HG03521 (cell line): ENCODE measurements around the gene KDM2A.
"Not testable (repeated sequence)": the region's sequence is repeated elsewhere in the genome, so short reads cannot be mapped to it uniquely, and the experiment has no call there.

Experiments used
- ATAC-seq: cut with Tn5 transposase; IDR thresholded peaks from one replicate; pipeline ENCODE4 v1.9.1; 2021; ENCODE audit warnings: mild to moderate bottlenecking, moderate library complexity; ENCODE audit not compliant: unreplicated experiment

KDM2A gene

DNA sequence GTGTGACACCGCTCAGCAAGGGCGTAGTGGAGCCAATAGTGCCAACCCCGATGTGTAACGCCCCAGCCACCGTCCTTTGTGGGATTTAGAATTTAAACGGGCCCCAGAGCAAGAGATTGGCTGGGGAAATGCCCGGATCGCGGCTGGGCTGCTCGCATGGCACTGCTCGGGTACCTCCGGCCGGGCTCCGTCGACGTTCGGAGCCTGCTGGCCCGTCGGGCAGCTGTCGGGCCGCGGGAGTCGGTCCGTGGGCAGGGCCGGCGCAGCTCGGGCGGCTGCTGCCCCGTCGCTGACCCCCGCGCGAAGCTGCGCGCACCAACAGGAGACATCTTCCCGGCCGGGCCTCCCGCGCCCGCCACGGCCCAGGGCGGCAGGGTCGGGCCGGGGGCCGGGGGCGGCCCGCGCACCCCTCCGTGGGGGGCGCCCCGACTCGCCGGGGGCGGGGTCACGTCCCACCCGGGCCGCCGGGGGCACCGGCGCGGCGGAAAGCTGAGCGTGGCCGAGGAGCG, 1.3 kb upstream of the KDM2A start:
- ATAC-seq, result peak; percentile 7

DNA sequence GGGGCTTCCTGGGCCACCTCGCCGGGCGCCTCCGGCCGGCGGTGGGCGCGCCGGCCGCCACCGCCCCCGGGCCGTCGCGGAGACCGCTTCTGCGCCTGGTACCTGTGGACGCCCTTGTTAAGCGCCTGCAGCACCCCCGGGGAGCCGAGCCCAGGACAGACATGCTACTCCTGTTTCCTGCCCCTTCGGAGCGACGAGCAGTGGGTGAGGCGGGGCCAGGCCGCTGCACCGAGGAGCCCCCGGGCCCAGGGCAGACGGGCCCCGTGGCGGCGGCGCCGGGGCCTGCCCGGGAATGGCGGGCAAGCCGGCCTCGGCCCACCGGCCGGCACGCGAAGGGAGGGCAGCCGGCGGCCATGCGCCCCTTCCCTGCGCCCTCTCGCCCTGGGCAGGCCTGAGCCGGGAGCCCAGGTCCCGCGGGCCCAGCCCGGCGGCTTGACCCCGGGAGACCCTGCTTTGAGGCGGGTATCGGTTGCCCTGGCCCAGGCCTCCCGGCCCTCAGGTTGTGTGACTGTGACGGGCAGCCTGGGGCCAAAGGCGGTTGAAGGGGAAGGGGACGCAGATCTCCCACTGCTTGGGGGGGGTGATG, 789 bp upstream of the KDM2A start:
- ATAC-seq, result peak; percentile 15

DNA sequence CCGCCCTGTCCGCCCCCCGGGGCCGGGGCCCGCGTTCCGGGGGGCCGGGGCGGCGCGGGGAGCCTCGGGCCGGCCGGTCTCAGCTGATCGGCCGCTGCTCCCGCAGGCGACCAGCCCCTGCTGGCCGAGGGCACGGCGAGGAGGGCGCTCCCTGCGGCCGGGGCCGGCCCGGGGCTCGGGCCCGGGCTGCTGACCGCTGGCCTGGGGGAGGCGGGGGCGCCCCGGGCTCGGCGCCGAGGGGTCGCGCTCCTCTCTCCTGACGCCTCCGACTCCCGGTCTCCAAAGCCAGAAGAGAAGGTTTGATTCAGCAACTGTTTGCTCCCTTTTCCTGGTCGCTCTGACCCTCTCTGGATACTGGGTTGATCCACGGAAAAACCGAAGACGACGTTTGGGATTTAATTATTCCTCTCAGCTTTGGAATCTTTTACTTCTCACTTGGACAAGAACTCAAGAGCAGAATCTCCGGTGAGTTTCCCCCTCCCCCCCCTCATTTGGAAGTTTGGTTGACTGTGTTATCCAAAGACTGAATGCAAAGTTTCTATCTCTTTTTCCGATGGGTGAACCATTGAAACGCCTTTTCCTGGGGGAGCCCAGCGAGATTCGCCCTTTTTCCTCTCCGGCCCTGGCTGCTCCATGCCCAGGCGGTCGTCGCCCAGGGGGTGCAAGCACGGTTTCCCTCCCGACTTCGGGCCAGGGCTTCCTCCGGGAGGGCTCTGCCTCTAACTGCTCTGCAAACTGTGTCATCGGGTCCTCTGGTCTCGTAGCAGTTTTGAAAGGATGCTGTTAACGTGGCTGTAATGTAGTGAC, 725 bp downstream of the KDM2A start:
- ATAC-seq, result no peak

DNA sequence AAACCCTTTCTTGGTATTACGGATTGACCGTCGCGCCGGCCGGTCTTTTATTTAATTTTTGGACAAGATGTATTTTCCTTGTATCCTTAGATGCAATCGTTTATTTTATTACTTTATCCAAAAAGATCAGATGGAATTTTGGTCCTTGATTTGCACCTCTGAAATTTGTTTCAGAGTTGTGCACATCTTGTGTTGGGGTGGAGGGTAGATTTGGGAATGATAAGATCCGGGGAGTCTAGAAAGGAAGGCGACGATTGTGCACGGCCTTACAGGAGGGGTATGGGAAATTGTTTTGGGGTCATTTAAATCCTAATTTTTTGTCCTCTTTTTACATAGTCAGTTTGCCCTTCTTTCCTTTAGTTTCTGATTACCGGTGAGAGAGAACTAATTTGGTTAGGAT, 1.4 kb downstream of the KDM2A start:
- no peak for ATAC-seq

DNA sequence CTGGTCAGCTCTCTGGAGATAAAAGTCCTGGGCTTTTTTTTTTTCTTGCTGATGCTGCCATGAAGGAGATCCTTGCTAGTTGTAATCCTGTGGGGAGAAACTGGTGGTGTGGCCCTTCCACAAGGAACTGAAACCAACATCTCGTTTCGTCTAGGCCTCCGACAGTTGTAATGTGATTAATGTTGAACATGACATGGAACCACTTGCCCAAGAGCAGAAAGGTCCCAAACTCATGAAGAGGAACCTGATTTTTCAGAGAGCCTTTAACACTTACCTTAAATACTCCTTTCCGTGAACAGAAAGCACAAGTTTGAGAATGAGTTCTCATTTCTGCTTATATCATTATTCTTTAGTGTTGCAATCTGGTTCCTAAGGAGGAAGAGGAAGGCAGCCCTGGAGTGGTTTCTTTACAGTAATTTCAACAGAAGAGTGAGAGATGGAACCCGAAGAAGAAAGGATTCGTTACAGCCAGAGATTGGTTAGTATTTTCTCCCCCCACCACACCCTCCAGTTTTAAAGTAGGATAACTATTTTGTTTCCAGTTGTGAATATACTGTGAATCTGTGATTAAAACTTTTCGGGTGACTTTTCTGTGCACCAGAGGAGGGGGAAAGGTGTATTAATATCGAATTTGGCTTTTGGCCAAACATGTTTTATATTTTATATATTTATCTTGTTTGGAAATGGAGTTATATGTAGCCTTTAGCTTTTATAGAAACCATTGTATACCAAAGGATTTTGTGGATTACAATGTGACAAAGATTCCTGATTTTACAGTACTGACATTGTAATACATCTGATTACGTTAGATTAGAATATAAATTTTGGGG, 2.0 kb downstream of the KDM2A start:
- ATAC-seq, result no peak

DNA sequence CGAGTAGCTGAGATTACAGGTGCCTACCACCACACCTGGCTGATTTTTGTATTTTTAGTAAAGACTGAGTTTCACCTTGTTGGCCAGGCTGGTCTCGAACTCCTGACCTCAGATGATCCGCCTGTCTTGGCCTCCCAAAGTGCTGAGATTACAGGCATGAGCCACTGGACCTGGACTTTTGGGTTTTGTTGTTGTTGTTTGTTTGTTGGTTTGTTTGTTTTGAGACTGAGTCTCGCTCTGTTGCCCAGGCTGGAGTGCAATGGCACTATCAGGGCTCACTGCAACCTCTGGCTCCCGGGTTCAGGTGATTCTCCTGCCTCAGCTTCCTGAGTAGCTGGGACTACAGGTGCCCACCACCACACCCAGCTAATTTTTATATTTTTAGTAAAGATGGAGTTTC, 4.7 kb downstream of the KDM2A start:
- not testable (repeated sequence) for ATAC-seq

GRCh38 chr11:67126243-67126642, 7.2 kb downstream of the KDM2A start:
- not testable (repeated sequence) for ATAC-seq

GRCh38 chr11:67126986-67127385, 7.9 kb downstream of the KDM2A start:
- no peak for ATAC-seq

DNA sequence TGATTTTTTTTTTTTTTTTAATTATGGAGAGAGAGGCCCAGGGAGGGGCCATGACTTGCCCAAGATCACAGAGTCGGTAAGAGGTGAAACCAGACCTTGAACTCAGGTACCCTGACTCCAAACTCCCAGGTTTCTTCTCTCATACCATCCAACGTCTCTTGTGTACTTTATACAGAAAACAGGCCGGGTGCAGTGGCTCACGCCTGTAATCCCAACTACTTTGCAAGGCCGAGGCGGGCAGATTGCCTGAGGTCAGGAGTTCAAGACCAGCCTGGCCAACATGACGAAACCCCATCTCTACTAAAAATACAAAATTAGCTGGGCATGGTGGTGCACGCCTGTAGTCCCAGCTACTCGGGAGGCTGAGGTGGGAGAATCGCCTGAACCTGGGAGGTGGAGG, 11.8 kb downstream of the KDM2A start:
- ATAC-seq, result not testable (repeated sequence)

DNA sequence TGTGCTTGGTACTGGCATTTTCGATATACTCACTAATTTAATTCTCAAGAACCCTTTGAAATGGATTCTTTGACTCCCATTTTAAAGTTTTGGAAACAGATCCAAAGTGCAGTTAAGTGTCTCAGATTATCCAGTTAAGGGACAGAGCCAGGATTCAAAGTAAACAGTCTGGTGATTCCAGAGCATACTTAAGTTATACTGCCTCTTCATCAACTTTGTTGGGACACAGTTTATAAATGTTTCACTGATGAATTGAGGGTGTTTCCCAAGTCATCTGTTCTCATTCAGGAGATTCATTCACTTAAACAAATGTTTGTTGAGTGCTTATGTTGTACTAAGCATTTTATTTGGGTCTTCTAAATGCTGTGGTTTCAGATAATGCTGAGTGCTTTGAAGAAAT, 17.1 kb downstream of the KDM2A start:
- no peak for ATAC-seq

- no peak for ATAC-seq
These were observed 19.9 kb downstream of the KDM2A start for GRCh38 chr11:67138922-67139321.

- no peak for ATAC-seq
These were observed 27.6 kb downstream of the KDM2A start for GRCh38 chr11:67146516-67147226.

GRCh38 chr11:67153971-67154370, 34.9 kb downstream of the KDM2A start:
- ATAC-seq, result no peak

DNA sequence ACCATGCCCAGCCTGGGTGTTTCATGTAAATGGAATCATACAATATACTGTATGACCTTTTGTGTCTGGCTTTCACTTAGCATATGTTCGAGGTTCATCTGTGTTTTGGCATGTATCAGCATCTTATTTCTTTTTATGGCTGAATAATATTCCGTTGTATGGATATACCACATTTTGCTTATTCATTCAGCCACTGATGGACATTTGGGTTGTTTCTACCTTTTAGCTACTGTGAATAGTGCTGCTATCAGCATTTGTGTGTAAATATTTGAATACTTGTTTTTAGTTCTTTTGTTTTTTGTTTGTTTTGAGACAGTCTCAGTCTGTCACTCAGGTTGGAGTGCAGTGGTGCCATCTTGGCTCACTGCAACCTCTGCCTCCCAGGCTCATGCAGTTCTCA, 35.7 kb downstream of the KDM2A start:
- ATAC-seq, result no peak

GRCh38 chr11:67157691-67158090, 38.6 kb downstream of the KDM2A start:
- no peak for ATAC-seq

GRCh38 chr11:67158221-67158620, 39.2 kb downstream of the KDM2A start:
- no peak for ATAC-seq

- ATAC-seq, result no peak
These were observed 41.0 kb downstream of the KDM2A start for GRCh38 chr11:67160045-67160444.

DNA sequence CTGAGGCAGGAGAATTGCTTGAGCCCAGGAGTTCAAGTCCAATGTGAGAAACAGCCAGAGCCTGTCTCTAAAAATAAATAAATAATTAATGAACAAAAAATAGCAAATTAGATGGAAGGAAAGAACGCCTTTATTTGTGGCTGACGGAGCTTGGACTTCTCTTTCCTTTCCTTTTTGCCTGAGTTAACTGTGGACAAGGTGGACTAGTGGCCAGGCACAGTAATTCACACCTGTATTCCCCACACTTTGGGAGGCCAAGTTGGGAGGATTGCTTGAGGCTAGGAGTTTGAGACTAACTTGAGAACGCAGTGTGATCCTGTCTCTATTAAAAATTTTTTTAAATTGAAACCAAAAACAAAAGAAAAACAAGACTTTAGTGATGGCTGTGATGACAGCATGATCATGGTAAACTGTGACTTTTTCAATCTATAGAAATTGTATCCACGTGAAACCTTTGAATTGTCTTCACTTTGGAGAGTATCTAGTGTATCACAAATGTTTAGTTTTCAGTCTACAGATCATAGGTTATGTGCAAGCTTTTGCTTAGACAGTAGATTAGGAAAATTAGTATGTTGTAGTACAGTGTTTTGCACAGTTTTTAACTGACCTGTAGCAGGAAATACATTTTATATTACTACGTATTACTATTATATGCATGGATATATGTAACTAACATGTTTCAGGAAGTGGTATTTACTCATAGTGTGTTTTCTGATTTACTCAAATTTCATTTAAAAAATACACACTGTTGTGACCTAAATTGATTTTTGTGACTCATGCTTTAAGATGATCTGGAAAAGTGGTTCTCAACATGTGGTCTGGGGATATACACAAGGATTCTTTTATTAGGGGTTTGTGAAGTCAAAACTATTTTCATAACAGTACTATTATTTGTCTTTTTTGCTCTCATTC, 42.1 kb downstream of the KDM2A start:
- no peak for ATAC-seq

GRCh38 chr11:67163006-67163405, 43.9 kb downstream of the KDM2A start:
- no peak for ATAC-seq

DNA sequence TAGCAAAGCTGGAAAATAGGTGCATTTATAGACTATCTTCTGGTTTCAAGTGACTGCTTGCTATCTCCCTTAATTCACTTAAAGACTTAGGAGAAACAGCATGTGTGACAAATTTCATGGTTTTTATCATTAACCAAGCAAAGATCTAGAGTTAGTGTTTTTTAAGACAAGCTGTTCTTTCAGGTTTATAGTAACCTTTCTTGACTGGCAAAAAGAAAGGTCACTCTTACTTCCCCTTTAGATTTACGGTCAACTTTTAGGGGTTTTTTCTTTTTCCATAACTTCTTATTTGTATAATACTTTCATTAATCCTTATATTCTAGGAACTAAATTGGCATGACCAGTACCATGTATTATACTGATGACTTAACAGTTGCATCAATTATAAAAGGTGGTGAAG, 46.6 kb downstream of the KDM2A start:
- no peak for ATAC-seq
